NCI-H526 (cell line): ENCODE results near the gene SH3TC1.
A peak's percentile ranks its signal among the peaks of the same experiment; 100 is the strongest.

ENCODE experiments used
- DNase-seq, 2 experiments: peaks; one replicate each; lab custom pipeline; 2025; lab: John Stamatoyannopoulos, UW

The SH3TC1 gene

GRCh38 chr4:8163436-8164193 is 35.5 kb upstream of the SH3TC1 start:
- no peak for DNase-seq

GRCh38 chr4:8164194-8164565 is 34.9 kb upstream of the SH3TC1 start:
- no peak for DNase-seq

- DNase-seq, result no peak
Observed at GRCh38 chr4:8164687-8165086, 34.4 kb upstream of the SH3TC1 start.

GRCh38 chr4:8165374-8165896 is 33.7 kb upstream of the SH3TC1 start:
- DNase-seq, result no peak

- DNase-seq, result no peak
Observed at GRCh38 chr4:8167291-8167690, 31.8 kb upstream of the SH3TC1 start.

- no peak for DNase-seq
Observed at GRCh38 chr4:8167815-8168214, 31.3 kb upstream of the SH3TC1 start.

- no peak for DNase-seq
Observed at GRCh38 chr4:8168232-8168631, 30.9 kb upstream of the SH3TC1 start.

GRCh38 chr4:8168832-8169598 is 30.1 kb upstream of the SH3TC1 start:
- no peak for DNase-seq

GRCh38 chr4:8169763-8170162 is 29.3 kb upstream of the SH3TC1 start:
- DNase-seq, result no peak

GRCh38 chr4:8170341-8170740 is 28.7 kb upstream of the SH3TC1 start:
- DNase-seq, result no peak

- DNase-seq, result no peak
Observed at GRCh38 chr4:8171266-8171665, 27.8 kb upstream of the SH3TC1 start.

- DNase-seq, result no peak
Observed at GRCh38 chr4:8171984-8172924, 26.8 kb upstream of the SH3TC1 start.

- DNase-seq, result no peak
Observed at GRCh38 chr4:8173492-8174242, 25.4 kb upstream of the SH3TC1 start.

GRCh38 chr4:8174970-8175369 is 24.1 kb upstream of the SH3TC1 start:
- DNase-seq, result no peak

- no peak for DNase-seq
Observed at GRCh38 chr4:8175686-8176085, 23.4 kb upstream of the SH3TC1 start.

- peak; percentile 49 to 63 for DNase-seq
Observed at GRCh38 chr4:8176547-8177399, 22.3 kb upstream of the SH3TC1 start.

- no peak for DNase-seq
Observed at GRCh38 chr4:8177552-8177951, 21.5 kb upstream of the SH3TC1 start.

GRCh38 chr4:8177956-8178355 is 21.1 kb upstream of the SH3TC1 start:
- no peak for DNase-seq

- no peak for DNase-seq
Observed at GRCh38 chr4:8179074-8179473, 20.0 kb upstream of the SH3TC1 start.

GRCh38 chr4:8179771-8180170 is 19.3 kb upstream of the SH3TC1 start:
- no peak for DNase-seq
